ENCODE results near the gene SUSD3. TPM values are rescaled to one million over a fixed set of nuclear protein-coding genes. Genes with fewer than 3 reads are reported as not detected.

The SUSD3 gene
- total and polyA plus RNA-seq, 4 donors: 4.1 to 19.2 (median 11.8) TPM

GRCh38 chr9:93114984-93115335 lies 56.5 kb downstream of the SUSD3 start:
- H3K9me3 ChIP-seq (ENCODE audit: control insufficient read depth in 4 of 4, low read length in 3 of 4): no peaks in the 10 kb centered on the region
- H3K27me3 ChIP-seq (ENCODE audit: control insufficient read depth in 4 of 4, insufficient read depth in 4 of 4, low read length in 3 of 4): no peaks in the 10 kb centered on the region
- no peak overlapping the region for H3K9ac ChIP-seq (ENCODE audit: low read depth in 1 of 2, low read length in 2 of 2)
- peaks cover 0 to 11% (median 11%) of the 10 kb centered on the region in 4 donors for H3K4me1 ChIP-seq (ENCODE audit: control insufficient read depth in 4 of 4, insufficient read depth in 4 of 4, low read length in 3 of 4)
- peak overlapping the region; percentile 1 to 57 for H3K27ac ChIP-seq (ENCODE audit: low read depth in 1 of 2, low read length in 2 of 2)
- DNase-seq (ENCODE audit: low spot score): no peak
- peaks cover 0 to 4% (median 0%) of the 10 kb centered on the region in 4 donors for H3K36me3 ChIP-seq (ENCODE audit: control insufficient read depth in 4 of 4, insufficient read depth in 3 of 4, low read depth in 1 of 4, low read length in 3 of 4)
- no peak overlapping the region for H3K4me3 ChIP-seq (ENCODE audit: low read depth in 1 of 3, low read length in 3 of 3)
- no peak for TF ChIP-seq CTCF (IDR thresholded peaks at IDR 0.05; ENCODE audit: low read depth, low read length, missing input control)
- no peak for TF ChIP-seq NR2F2 (IDR thresholded peaks at IDR 0.05)
- no peak for TF ChIP-seq FOXA1 (IDR thresholded peaks at IDR 0.05)
- no peak for TF ChIP-seq HNF4G (IDR thresholded peaks at IDR 0.05)
- TF ChIP-seq REST (IDR thresholded peaks at IDR 0.05): no peak
- no peak for TF ChIP-seq JUND (IDR thresholded peaks at IDR 0.05)
- TF ChIP-seq EGR1 (IDR thresholded peaks at IDR 0.05; ENCODE audit: low read depth in 2 of 2): no peak
- TF ChIP-seq RXRA (IDR thresholded peaks at IDR 0.05): no peak
- TF ChIP-seq YY1 (IDR thresholded peaks at IDR 0.05): no peak
- TF ChIP-seq TAF1 (conservative IDR thresholded peaks at IDR 0.05): no peak
- no peak for TF ChIP-seq FOXA2 (IDR thresholded peaks at IDR 0.05)
- TF ChIP-seq RAD21 (IDR thresholded peaks at IDR 0.05): no peak
- no peak for TF ChIP-seq ATF3 (IDR thresholded peaks at IDR 0.05)
- TF ChIP-seq SP1 (IDR thresholded peaks at IDR 0.05): no peak
- no peak for TF ChIP-seq MAX (IDR thresholded peaks at IDR 0.05)
- TF ChIP-seq GABPA (IDR thresholded peaks at IDR 0.05 in 1 of 2, conservative IDR thresholded peaks at IDR 0.05 in 1 of 2): no peak
- TF ChIP-seq HNF4A (conservative IDR thresholded peaks at IDR 0.05): no peak
- 90% methylated on average over 5 of the region's 5 CpGs for WGBS

GRCh38 chr9:93115486-93116071 lies 57.1 kb downstream of the SUSD3 start:
- H3K36me3 ChIP-seq (ENCODE audit: control insufficient read depth in 4 of 4, insufficient read depth in 3 of 4, low read depth in 1 of 4, low read length in 3 of 4): peaks cover 0 to 4% (median 0%) of the 10 kb centered on the region in 4 donors
- peaks cover 0 to 17% (median 16%) of the 10 kb centered on the region in 4 donors for H3K4me1 ChIP-seq (ENCODE audit: control insufficient read depth in 4 of 4, insufficient read depth in 4 of 4, low read length in 3 of 4)
- H3K4me3 ChIP-seq (ENCODE audit: low read depth in 1 of 3, low read length in 3 of 3): no peak overlapping the region
- no peak overlapping the region for H3K9ac ChIP-seq (ENCODE audit: low read depth in 1 of 2, low read length in 2 of 2)
- WGBS: 33% methylated on average over 3 of the region's 3 CpGs
- H3K27ac ChIP-seq (ENCODE audit: low read depth in 1 of 2, low read length in 2 of 2): no peak overlapping the region
- no peak for DNase-seq (ENCODE audit: low spot score)
- no peaks in the 10 kb centered on the region for H3K9me3 ChIP-seq (ENCODE audit: control insufficient read depth in 4 of 4, low read length in 3 of 4)
- H3K27me3 ChIP-seq (ENCODE audit: control insufficient read depth in 4 of 4, insufficient read depth in 4 of 4, low read length in 3 of 4): no peaks in the 10 kb centered on the region
- TF ChIP-seq EGR1 (IDR thresholded peaks at IDR 0.05; ENCODE audit: low read depth in 2 of 2): no peak
- no peak for TF ChIP-seq FOXA1 (IDR thresholded peaks at IDR 0.05)
- no peak for TF ChIP-seq HNF4G (IDR thresholded peaks at IDR 0.05)
- no peak for TF ChIP-seq REST (IDR thresholded peaks at IDR 0.05)
- no peak for TF ChIP-seq YY1 (IDR thresholded peaks at IDR 0.05)
- TF ChIP-seq FOXA2 (IDR thresholded peaks at IDR 0.05): no peak
